ENCODE measurements around the gene EML4. TPM values are rescaled to one million over a fixed set of nuclear protein-coding genes. Genes with fewer than 3 reads are reported as not detected.

EML4 gene
- total RNA-seq, 2 experiments from 2014 or later = 37.1 to 43.2 TPM

DNA sequence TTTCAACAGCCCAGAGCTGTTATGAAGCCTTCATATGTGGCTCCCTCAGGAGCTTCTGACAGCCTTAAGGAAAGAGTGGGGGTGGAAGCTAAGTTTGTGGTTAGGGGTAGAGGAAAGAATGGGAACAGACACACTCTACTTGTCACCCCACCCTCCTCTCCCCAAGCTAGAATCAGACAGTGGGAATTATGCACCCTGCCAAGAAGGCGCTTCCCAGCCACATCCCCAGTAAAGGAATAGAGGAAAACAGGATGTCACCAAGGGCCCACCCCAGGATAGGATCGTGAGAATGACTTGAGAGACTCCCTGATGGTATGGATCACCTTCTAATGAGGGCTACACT lies 32.4 kb upstream of the EML4 start:
- intact Hi-C loops (cut with micrococcal nuclease; ENCODE audit: unreplicated experiment) = no loop called here
- ChIA-PET CTCF (ENCODE audit: unreplicated experiment) (no interaction called here), POLR2A (interaction anchor here (0.6 to 1.7 kb wide), 9 partner anchors 9 to 197 kb away, joined by 3 to 5 read pairs (median 4); no protein-coding TSS in a partner anchor)
- Histone ChIP-seq H3K36me3 (ENCODE audit: insufficient read depth, low read length) (no peaks in the 10 kb centered on the region), H2AFZ (ENCODE audit: low read length) (no peak overlapping the region), H3K4me2 (ENCODE audit: low read length) (no peak overlapping the region), H3K9me3 (ENCODE audit: low read length) (no peaks in the 10 kb centered on the region), H3K9me2 (ENCODE audit: insufficient read depth, low read length) (no peaks in the 10 kb centered on the region), H4K20me1 (ENCODE audit: insufficient read depth, low read length) (no peaks in the 10 kb centered on the region), H3K27ac (ENCODE audit: low read depth, low read length, poor library complexity, severe bottlenecking) (no peak overlapping the region), H3K79me2 (ENCODE audit: insufficient read depth, low read depth, low read length) (no peaks in the 10 kb centered on the region), H3K4me3 (ENCODE audit: low read depth, low read length, poor library complexity, severe bottlenecking) (no peak overlapping the region), H3K4me1 (ENCODE audit: insufficient read depth, low read length, poor library complexity, severe bottlenecking) (peaks cover 40% of the 10 kb centered on the region)
- BruUV-seq (replicated peaks) = no TSS peak
- no peak for DNase-seq (ENCODE audit: low spot score)
- TF ChIP-seq, protein P1, sequence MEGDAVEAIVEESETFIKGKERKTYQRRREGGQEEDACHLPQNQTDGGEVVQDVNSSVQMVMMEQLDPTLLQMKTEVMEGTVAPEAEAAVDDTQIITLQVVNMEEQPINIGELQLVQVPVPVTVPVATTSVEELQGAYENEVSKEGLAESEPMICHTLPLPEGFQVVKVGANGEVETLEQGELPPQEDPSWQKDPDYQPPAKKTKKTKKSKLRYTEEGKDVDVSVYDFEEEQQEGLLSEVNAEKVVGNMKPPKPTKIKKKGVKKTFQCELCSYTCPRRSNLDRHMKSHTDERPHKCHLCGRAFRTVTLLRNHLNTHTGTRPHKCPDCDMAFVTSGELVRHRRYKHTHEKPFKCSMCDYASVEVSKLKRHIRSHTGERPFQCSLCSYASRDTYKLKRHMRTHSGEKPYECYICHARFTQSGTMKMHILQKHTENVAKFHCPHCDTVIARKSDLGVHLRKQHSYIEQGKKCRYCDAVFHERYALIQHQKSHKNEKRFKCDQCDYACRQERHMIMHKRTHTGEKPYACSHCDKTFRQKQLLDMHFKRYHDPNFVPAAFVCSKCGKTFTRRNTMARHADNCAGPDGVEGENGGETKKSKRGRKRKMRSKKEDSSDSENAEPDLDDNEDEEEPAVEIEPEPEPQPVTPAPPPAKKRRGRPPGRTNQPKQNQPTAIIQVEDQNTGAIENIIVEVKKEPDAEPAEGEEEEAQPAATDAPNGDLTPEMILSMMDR (conservative IDR thresholded peaks at IDR 0.05; ENCODE audit: low read length) = no peak
- TF ChIP-seq EZH2phosphoT487 (IDR thresholded peaks at IDR 0.05; ENCODE audit: borderline replicate concordance, low read depth, low read length) = no peak

GRCh38 chr2:42137125-42137841 lies 31.9 kb upstream of the EML4 start:
- CTCF ChIA-PET (ENCODE audit: unreplicated experiment) = no interaction called here

More at GRCh38 chr2:42137125-42137841, 31.9 kb upstream of the EML4 start:
- POLR2A ChIA-PET = interaction anchor here (0.6 to 1.5 kb wide), 9 partner anchors 9 to 381 kb away, joined by 3 to 5 read pairs (median 4); no protein-coding TSS in a partner anchor
- no peak overlapping the region for H3K4me3 ChIP-seq (ENCODE audit: low read depth, low read length, poor library complexity, severe bottlenecking)
- no TSS peak for BruUV-seq (replicated peaks)
- H4K20me1 ChIP-seq (ENCODE audit: insufficient read depth, low read length) = no peaks in the 10 kb centered on the region
- no peaks in the 10 kb centered on the region for H3K9me3 ChIP-seq (ENCODE audit: low read length)
- H3K4me1 ChIP-seq (ENCODE audit: insufficient read depth, low read length, poor library complexity, severe bottlenecking) = peaks cover 40% of the 10 kb centered on the region
- H3K36me3 ChIP-seq (ENCODE audit: insufficient read depth, low read length) = no peaks in the 10 kb centered on the region
- H2AFZ ChIP-seq (ENCODE audit: low read length) = no peak overlapping the region
- H3K4me2 ChIP-seq (ENCODE audit: low read length) = no peak overlapping the region
- intact Hi-C loops (cut with micrococcal nuclease; ENCODE audit: unreplicated experiment) = no loop called here
- no peak for TF ChIP-seq EZH2phosphoT487 (IDR thresholded peaks at IDR 0.05; ENCODE audit: borderline replicate concordance, low read depth, low read length)
- TF ChIP-seq, protein P1 (conservative IDR thresholded peaks at IDR 0.05; ENCODE audit: low read length) = no peak
- DNase-seq (ENCODE audit: low spot score) = no peak
- H3K27ac ChIP-seq (ENCODE audit: low read depth, low read length, poor library complexity, severe bottlenecking) = no peak overlapping the region
- H3K79me2 ChIP-seq (ENCODE audit: insufficient read depth, low read depth, low read length) = no peaks in the 10 kb centered on the region
- H3K9me2 ChIP-seq (ENCODE audit: insufficient read depth, low read length) = no peaks in the 10 kb centered on the region
